ENCODE data around the gene RER1.

Gene RER1

DNA sequence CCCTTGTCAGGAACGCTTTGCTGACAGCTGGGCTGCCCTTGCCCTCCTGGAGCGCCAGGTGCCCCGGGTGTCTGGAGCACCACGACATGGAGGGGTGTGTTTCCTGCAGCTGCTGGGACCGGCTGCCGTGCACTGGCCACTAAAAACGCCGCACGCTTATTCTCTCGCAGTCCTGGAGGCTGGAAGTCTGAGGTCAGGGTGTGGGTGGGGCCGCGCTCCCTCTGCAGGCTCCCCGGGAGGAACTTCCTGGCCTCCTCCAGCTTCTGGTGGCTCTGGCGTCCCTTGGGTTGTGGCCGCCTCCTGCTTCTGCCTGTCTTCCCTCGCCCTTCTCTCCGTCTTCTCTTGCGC, 56.4 kb downstream of the RER1 start:
- DNase-seq, result no peak

DNA sequence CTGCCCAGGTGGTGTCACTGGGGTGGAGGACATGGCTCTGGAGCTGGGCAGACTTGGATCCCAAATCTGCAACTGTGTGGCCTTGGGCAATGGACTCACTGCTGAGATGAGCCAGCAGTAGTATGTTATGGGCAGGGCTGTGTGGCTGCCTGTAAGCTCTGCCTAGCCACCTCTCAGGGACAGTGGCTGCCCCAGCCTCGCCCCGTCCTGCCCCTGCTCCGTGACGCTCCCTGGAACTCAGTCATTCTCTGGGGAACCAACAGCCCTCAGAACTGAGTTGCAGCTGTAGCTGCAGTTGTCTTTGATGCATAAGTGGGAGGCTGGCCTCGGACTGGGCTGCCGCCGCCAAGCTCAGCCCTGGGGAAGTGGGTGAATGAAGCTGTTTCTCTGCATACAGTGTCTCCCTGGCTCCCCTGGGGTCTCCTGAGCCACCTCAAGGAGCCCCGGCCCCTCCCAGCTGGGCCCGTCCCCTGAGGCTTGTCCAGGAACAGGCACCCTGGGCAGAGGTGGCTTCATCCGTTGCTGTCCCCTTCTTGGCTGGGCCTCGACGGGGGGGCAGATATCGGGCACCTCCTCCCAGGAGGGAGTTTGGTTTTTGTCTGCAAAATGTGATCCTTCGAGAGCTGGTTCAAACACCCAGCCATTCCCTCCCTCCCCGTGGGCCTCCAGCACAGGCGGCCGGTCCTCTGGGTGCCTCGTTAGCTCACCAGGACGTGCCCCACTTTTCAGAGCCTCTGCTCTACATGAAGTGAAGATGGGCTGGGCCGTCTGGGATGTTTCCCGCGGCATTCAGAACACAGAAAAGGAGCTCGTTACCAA, 58.2 kb downstream of the RER1 start:
- DNase-seq, result no peak

DNA sequence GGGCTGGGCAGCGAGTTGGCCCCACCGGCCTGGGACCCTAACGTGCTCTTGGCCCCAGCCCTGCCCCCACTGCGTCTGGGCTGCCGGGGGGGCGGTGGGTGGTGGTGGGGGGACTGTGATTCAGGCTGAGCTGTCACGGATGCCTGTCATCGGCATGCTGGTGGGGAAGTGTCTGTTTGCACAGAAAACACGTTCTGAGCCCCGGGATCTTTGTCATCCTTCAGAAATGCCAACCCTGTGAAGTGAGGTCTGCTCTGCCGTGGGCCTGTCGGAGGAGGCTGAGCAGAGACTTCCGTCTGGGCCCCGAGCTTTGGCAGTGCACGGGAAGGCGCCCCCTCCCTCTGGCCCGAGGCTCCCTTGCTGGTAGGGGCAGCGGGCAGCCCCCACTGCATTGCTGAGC, 60.1 kb downstream of the RER1 start:
- no peak for DNase-seq

DNA sequence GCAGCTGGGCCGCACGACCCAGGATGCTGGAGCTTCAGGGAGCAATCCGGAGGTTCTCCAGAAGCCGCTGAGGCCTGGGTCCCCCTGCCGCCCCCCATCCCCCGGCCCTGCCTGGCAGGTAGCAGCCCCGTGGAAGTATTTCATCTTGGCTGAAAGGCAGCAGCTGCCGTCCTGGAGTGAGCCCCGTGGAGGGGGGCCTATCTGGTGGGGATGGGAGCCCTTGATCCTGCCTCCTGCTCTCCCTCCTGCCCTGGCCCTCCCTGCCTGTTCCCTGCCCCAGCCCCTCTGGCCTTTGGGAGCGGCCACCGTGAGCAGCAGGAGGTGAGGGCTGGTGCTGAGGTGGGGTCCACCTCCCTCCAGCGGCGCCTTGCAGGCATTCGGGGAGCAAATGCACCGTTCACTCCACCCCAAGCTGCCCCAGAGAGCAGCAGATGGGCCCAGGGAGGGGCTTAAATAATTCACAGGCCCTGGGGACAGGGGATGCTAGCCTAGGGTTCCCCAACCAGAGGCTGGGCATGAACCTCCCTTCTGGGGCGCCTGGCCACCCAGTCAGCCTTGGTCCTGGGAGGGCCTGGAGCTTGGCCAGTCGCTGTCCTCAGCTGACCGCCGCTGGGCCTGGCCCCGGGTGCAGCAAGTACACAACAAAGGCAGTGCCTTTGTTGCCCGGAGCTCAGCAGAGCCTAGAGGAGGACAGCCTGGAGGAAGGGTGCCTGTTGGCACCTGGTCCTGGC, 60.7 kb downstream of the RER1 start:
- DNase-seq, result no peak

DNA sequence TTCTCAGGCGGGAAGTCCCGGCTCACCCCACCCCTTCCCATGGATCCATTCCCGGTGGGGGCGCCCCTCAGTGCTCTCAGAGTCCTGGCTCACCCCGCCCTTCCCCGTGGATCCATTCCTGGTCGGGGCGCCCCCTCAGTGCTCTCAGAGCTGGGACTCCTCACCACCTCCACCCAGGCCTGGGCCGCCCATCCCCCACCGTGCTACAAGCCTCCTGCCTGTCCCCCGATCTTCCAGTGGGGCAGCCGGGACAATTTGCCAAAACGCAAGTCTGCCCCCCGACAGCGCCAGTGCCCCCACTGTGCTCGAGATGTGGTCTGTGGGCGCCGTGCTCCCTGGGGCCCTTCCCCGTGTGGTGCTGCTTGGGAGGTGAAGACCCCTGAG, 61.3 kb downstream of the RER1 start:
- no peak for DNase-seq

DNA sequence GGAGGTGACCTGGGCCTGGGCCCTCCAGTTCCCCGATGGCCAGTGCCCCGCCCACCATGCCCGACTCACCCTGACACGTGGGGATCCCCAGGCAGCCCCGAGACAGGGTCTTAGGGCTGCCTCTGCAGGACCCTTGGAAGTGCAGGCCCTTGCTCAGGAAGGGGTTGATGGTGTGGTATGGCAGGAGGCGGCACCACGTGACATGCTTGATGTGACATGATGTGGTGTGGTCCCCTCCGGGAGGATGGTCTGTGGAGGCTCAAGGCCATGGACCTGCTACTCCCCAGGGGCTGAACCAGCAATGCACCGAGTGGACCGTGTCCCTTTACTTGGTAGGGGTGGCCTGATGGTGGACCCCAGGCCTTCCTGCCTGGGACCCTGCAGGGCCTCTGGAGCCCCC, 62.6 kb downstream of the RER1 start:
- DNase-seq, result no peak

Data from T-helper 2 cell (primary cell).